ENCODE results near the gene HECW1.
A peak's percentile ranks its signal among the peaks of the same experiment; 100 is the strongest.

Gene HECW1

DNA sequence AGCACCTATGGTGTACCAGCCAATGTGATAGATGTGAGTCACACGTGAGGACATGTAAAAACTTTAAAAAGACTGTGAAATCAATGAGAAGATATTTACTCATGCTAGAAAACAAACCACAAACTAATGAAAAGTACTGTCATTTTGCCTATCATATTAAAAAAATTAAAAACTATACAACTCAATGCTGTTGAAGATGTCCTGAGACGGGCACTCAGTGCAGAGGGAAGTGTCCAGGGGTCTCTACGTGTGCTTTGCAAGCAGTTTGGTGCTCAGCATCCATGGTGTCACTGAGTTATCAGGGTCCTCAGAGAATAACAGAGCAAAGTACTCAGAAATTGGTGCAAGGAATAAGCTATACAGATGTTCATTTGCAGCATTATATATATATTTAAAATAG is 162.3 kb downstream of the HECW1 start:
- no peak for DNase-seq

- no peak for DNase-seq
Observed at GRCh38 chr7:43276547-43276946, 164.1 kb downstream of the HECW1 start.

- DNase-seq, result no peak
Observed at GRCh38 chr7:43278088-43278644, 165.7 kb downstream of the HECW1 start.

- DNase-seq, result no peak
Observed at GRCh38 chr7:43281268-43281667, 168.8 kb downstream of the HECW1 start.

GRCh38 chr7:43283706-43284105 is 171.3 kb downstream of the HECW1 start:
- DNase-seq, result no peak

GRCh38 chr7:43289826-43290225 is 177.4 kb downstream of the HECW1 start:
- DNase-seq, result no peak

- no peak for DNase-seq
Observed at GRCh38 chr7:43290978-43291377, 178.5 kb downstream of the HECW1 start.

DNA sequence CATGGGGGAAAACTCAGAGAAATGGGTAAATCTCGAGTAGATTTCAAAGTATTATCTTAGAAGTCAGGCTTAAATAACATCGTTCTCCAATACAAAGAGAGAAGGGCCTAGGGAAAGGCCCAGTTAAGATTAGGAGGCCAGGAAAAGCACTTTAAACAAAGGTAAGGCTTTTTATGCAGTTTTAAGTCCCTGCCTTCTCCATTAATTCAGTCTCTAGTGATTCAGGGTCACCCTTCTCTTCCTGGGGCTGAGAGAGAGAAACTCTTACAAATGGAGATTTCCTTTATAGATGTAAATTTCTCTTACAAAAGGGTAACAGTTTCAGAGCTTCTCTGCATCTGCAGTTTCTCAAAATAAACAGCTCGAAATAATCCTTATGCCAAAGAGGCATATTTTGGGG is 179.3 kb downstream of the HECW1 start:
- DNase-seq, result no peak

DNA sequence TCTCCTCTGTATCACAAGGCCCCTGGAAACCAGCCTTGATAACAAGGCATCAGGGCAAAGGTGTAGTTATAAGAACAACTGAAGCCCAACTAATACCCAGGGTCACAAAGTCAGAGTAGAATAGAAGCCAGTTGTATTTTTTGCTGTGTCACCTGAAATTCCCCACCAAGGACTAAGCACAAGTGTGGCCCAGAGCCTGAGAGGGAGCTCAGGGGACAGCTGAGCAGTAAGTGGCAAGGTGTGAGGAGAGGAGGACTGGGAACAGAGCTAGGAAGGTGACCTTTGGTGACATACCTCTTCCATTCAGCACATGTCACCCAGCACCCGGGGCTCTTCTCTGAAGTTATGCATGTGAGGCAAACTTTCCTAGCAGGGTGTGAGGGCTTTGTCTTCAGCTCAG is 179.9 kb downstream of the HECW1 start:
- no peak for DNase-seq

DNA sequence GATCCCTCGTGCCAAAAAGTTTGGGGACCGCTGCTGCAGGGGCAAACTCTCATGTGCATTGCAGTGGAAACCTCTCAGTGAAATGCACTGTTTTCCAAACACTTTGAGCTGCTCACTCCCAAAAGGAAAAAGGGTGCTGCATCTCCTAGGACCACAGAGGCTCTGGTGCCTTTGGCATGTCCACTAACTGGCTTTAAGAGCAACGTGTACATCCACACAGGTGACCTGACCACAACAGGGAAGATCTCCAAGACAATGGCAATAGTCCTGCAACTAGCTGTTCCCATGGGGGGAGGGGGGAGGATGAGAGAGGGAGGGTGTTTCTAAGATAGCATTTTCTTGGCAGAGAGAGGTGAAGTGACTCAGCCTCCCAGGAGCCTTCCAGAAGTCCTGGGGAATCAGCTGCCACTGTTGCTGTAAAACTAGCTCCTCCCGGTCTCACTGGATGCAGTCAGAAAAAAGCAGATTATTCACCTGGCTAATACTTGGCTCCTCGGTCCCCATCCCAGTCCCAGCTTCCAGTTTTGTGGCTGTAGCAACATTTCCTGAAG is 181.7 kb downstream of the HECW1 start:
- DNase-seq, result no peak

DNA sequence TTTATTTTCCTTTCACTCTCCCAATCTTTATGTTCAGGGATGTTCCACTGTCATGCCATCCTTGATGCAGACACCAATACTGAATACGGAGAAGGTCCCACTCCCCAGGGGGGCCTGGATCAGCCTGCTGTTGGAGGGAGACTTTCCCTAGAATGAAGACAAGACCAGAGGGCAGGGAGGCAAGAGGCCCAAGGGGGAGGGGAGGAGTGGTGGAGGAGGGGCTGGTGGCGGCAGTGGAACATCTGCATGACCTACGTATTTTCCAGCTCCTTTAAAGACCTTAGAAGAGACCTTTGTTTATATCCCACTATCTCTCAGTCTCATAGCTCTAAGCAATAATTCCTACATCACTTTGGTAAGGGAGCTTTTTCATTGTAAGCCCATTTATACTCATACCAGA is 183.0 kb downstream of the HECW1 start:
- no peak for DNase-seq

DNA sequence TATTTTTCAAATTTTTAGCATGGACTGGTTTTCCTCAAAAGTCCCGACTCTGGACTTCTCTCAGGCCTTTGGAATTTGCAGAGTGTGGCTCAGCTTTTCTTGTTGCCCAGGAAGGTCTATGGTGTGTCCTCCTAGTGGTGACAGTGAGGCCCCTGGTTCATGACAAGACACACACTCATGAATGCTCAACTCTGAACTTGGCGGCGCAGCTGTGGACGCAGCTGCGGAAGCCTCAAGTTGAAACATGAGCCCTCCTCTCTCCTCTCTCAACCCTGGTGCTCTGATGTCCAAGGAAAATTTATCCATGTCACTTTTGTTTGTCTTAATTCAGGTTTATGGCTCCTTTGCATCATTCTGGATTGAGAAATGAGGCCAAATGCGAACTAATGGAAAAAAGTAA is 183.9 kb downstream of the HECW1 start:
- DNase-seq, result no peak

- no peak for DNase-seq
Observed at GRCh38 chr7:43298617-43299016, 186.2 kb downstream of the HECW1 start.

- no peak for DNase-seq
Observed at GRCh38 chr7:43300121-43300520, 187.7 kb downstream of the HECW1 start.

GRCh38 chr7:43302211-43302711 is 189.8 kb downstream of the HECW1 start:
- peak; percentile 57 for DNase-seq

GRCh38 chr7:43302773-43303460 is 190.5 kb downstream of the HECW1 start:
- DNase-seq, result no peak

- no peak for DNase-seq
Observed at GRCh38 chr7:43303740-43304241, 191.3 kb downstream of the HECW1 start.

DNA sequence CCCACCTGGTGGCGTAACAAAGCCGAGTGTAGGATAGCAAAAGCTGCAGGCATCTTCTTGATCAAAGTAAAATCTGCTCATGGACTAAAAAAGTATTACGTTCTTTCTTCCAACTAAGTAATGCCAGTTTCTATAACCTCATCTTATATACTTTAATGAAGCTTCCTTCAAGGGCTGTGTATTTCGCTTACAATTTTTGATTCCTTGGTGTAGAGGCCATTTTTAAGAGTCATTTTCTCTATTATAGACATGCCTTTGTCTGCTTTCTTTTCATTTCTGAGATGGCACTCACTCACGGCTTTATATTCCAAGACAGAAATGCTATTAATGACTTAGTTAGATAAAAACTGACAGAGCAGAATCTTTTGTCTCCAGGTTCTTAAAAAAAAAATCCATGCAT is 194.0 kb downstream of the HECW1 start:
- no peak for DNase-seq

- no peak for DNase-seq
Observed at GRCh38 chr7:43307522-43307921, 195.1 kb downstream of the HECW1 start.

GRCh38 chr7:43308913-43309705 is 196.7 kb downstream of the HECW1 start:
- DNase-seq, result no peak

DNA sequence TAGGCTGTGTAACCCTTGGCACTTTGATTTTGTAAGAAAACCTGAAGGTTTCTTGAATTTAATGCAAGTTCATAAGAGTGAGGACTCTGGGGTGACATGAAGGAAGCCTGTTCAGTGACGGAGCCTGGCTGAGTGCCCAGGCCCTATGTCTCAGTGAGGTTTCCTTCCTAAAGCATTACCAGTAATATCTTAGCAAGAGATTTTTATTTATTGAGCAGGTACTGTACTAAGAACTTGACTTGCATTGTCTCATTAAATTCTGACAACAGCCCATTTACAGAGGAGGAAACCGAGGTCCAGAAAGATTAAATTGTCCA is 197.2 kb downstream of the HECW1 start:
- no peak for DNase-seq

DNA sequence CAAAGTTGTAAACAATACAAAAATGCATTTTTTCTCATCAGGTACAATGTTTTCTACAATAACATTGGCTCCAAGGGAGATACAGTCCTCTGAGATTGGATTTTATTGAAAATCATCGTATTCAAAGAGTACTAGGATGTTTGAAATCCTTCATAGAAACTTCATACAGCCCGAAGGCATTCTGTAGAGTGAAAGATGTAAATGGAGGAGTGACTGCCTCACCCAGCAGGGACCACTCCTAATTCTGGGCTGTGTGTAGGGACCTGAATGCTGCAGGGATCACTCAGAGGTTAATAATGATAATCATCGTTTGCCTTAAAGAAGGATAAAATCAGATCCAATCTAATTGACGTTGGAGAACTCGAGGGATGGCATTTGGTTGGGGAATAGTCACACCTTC is 198.6 kb downstream of the HECW1 start:
- no peak for DNase-seq

GRCh38 chr7:43311694-43312093 is 199.2 kb downstream of the HECW1 start:
- DNase-seq, result no peak

Data from retina (tissue), 1 donor.